ENCODE results near the gene QRFP.

QRFP gene

DNA sequence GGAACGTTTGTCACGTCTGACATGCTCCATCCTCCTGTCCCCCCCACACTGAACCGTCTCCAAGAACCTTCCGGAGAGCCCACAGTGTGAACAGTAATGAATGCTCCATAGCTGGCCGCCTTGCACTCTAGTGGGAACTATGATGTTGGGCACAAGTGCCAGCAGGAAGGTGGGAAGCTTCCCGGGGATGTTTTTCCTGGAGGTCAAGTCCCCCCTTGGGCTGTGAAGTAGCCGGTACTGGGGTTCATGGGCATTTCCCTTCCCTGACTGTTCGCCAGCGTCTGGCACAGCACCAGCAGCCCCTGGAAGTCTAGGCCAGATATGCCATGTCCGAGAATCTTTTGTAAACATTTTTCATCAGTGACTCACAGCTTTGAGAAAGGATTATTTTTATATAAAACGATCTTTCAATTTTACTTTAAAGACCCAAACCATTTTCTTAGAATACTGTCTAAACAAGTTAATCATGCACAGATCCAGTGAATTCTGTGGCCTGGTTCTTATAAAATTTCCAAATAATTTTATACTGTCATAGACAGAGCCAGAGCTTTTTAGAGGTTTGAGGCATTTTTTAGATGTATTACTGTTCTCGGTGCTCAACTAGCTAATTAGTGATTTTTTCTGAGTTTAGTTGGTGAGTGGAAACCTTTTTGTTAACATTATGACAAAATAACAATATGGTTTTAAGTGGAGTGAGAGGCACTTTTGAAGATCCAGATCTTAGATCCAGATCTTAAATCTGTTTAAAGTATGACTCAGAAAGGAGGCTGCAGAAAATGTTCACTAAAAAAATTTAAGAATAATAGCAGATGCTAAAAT, 49.9 kb downstream of the QRFP start:
- DNase-seq = peak; percentile 42 to 58

DNA sequence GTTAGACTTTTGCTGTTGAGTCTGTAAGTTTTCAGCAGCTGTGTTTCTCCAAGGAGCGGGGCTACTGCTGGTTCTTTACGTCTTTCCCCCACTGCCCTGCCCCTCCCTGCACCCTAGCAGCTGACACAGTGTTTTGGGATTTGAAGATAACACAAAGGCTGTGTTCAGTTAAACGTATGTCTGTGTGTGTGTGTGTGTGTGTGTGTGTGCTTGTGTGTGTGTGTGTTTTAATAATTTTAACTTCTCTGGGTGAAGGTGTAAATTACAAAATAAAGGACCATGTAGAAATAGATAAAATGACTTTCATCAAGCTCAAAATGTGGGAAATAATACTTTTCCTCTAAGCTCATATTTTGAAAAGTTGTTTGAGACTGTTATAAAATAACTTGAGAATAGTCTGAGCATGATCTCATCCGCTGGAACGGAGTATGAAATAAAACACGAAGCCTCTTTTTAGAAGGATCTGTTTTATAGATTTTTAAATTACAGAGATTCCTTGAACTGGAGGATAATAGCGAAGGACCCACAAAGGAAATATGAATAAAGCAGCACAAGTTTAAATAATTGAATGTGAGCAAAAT, 50.6 kb downstream of the QRFP start:
- DNase-seq = no peak

DNA sequence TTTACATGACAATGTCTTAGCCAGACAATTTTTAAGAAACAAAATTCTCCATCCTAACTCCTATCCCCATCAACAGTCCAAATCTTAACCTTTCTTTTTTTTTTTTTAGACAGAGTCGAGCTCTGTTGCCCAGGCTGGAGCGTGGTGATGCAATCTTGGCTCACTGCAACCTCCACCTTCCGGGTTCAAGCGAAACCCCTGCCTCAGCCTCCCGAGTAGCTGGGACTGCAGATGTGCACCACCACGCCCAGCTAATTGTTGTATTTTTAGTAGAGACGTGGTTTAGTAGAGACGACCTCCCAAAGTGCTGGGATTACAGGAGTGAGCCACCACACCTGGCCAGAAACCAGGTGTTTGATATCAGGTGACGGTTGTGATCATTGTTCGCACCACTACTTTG, 51.4 kb downstream of the QRFP start:
- DNase-seq = no peak

DNA sequence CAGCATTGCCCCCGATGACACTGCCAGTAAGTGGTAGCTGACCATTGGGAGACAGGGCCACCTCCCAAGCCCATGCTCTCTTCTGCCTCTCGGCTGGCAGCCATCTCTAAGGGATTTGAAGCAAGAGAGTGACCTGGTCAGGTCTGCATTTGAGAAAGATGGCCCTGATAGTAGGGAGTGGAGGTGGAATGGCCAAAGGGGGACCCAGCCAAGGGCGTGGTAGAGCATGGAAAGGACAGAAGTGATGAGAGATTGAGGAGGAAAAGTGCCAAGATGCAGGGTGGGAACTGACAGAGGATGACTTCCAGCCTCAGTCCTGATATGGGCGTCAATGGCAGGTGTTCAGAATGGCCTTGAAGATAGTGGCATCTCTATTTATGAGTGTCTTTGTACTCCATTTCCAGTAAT, 52.6 kb downstream of the QRFP start:
- DNase-seq = no peak

GRCh38 chr9:130843049-130843908, 53.3 kb downstream of the QRFP start:
- DNase-seq = no peak
